WERI-Rb-1 (cell line): ENCODE data around the gene ALOX12B.

Source experiments
- DNase-seq: peaks from one replicate; pipeline ENCODE4 v3.0.0-alpha.2; 2020
- H3K27ac ChIP-seq: fragments of 250-450 bp; sonication (Bioruptor Pico); 2 replicates; pipeline ENCODE4 v1.5.1; 2020; ENCODE audit warnings: mild to moderate bottlenecking, moderate library complexity
- H3K27me3 ChIP-seq: fragments of 250-450 bp; sonication (Bioruptor Pico); 2 replicates; pipeline ENCODE4 v1.5.1; 2021; ENCODE audit warnings: mild to moderate bottlenecking, low read depth, moderate library complexity; ENCODE audit not compliant: insufficient read depth, severe bottlenecking
- H3K36me3 ChIP-seq: fragments of 250-450 bp; sonication (Bioruptor Pico); 2 replicates; pipeline ENCODE4 v1.5.1; 2020; ENCODE audit warnings: mild to moderate bottlenecking, moderate library complexity
- H3K4me3 ChIP-seq: 2 replicates; pipeline ENCODE4 v1.5.1; 2011; ENCODE audit warnings: low read depth, mild to moderate bottlenecking, control low read depth, low read length
- H3K9me3 ChIP-seq: fragments of 250-450 bp; sonication (Bioruptor Pico); 2 replicates; pipeline ENCODE4 v1.5.1; 2021; ENCODE audit warnings: mild to moderate bottlenecking, moderate library complexity; ENCODE audit not compliant: severe bottlenecking
- CTCF ChIP-seq: IDR thresholded peaks from 2 replicates; pipeline ENCODE4 v1.5.1; 2011; ENCODE audit warnings: low read depth, mild to moderate bottlenecking, control low read depth, inconsistent platforms, low read length

The ALOX12B gene

GRCh38 chr17:8119581-8120519, 32.3 kb upstream of the ALOX12B start:
- Histone ChIP-seq H3K27ac (0 out of 2 replicates have a peak overlapping the region, but pooled peaks have one; percentile 2), H3K36me3 (no peaks in the 10 kb centered on the region), H3K4me3 (peak overlapping the region; percentile 56), H3K9me3 (no peaks in the 10 kb centered on the region), H3K27me3 (peaks cover 28% of the 10 kb centered on the region)
- no peak for TF ChIP-seq CTCF
- DNase-seq = peak; percentile 87

GRCh38 chr17:8118769-8119580, 31.5 kb upstream of the ALOX12B start:
- Histone ChIP-seq H3K4me3 (peak overlapping the region; percentile 56), H3K27ac (peak overlapping the region; percentile 40; the same call in 1 of the 2 replicates), H3K27me3 (peaks cover 24% of the 10 kb centered on the region), H3K9me3 (no peaks in the 10 kb centered on the region), H3K36me3 (no peaks in the 10 kb centered on the region)
- peak; percentile 83 for TF ChIP-seq CTCF
- peak; percentile 91 for DNase-seq

- peak; percentile 27 for DNase-seq
- Histone ChIP-seq H3K4me3 (peak within 1 kb of the TSS; percentile 56), H3K27me3 (peaks cover 16% of the 10 kb centered on the region), H3K9me3 (no peaks in the 10 kb centered on the region), H3K36me3 (no peaks in the 10 kb centered on the region), H3K27ac (peak within 1 kb of the TSS; percentile 40; the same call in 1 of the 2 replicates)
- TF ChIP-seq CTCF = no peak
These were observed 30.7 kb upstream of the ALOX12B start, which contains the start of gene ALOXE3 for GRCh38 chr17:8117980-8118768. ALOXE3 (minus strand) TSS chr17:8118514; CDS start chr17:8117990, 524 bp downstream.

- Histone ChIP-seq H3K9me3 (no peaks in the 10 kb centered on the region), H3K27me3 (peaks cover 9% of the 10 kb centered on the region), H3K4me3 (peak overlapping the region; percentile 56), H3K27ac (no peak overlapping the region), H3K36me3 (no peaks in the 10 kb centered on the region)
- no peak for TF ChIP-seq CTCF
- DNase-seq = no peak
These were observed 30.0 kb upstream of the ALOX12B start for GRCh38 chr17:8117367-8117979.

GRCh38 chr17:8116776-8117175, 29.3 kb upstream of the ALOX12B start:
- Histone ChIP-seq H3K27ac (no peak overlapping the region), H3K27me3 (peaks cover 7% of the 10 kb centered on the region), H3K4me3 (no peak overlapping the region), H3K9me3 (no peaks in the 10 kb centered on the region), H3K36me3 (no peaks in the 10 kb centered on the region)
- no peak for TF ChIP-seq CTCF
- no peak for DNase-seq
